Ovary (tissue), 3 donors: Measurements from ENCODE around the gene REELD1.

Source experiments
- CTCF ChIP-seq, 3 donors: fragments of 450-650 bp in 2 of 3; fragments of 200-600 bp in 1 of 3; IDR thresholded peaks; one replicate each; pipeline versions ENCODE4 v1.5.1 to v1.8.0; 2016 to 2022; ENCODE audit warnings: antibody characterized with exemption in 3 of 3, mild to moderate bottlenecking in 1 of 3
- EP300 ChIP-seq: sonication (generic); formaldehyde crosslinking; IDR thresholded peaks from one replicate; pipeline ENCODE4 v1.6.1; 2017; ENCODE audit warnings: antibody characterized with exemption
- POLR2A ChIP-seq: fragments of 450-650 bp; IDR thresholded peaks from one replicate; pipeline ENCODE4 v1.6.1; 2017; ENCODE audit warnings: antibody characterized with exemption, mild to moderate bottlenecking, moderate library complexity
- donor health status: DM: no; HTN: no; CAD: no.

DNA sequence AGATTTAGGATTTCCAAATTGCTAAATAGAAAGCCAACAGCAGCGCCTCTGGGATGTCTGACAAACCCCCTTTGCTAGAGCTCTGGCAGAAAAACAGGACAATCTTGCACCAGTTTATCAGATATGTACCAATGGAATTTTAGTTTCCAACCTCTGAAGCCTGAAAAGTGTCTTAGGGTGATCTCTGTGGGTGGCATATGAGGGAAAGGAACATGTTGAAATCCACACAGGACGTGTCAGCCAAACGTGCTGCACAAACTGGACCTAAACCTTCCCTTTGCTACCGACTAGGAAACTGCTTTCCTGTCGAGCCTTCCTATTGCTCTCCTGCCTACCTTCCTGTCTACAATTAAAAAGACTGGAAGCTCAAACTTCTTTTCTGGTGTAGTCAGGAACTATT, 53.5 kb downstream of the REELD1 start:
- no peak for TF ChIP-seq POLR2A
- TF ChIP-seq CTCF (IDR thresholded peaks at IDR 0.05): no peak
- no peak for TF ChIP-seq EP300
